ENCODE results near the gene PTPRM.

PTPRM gene

DNA sequence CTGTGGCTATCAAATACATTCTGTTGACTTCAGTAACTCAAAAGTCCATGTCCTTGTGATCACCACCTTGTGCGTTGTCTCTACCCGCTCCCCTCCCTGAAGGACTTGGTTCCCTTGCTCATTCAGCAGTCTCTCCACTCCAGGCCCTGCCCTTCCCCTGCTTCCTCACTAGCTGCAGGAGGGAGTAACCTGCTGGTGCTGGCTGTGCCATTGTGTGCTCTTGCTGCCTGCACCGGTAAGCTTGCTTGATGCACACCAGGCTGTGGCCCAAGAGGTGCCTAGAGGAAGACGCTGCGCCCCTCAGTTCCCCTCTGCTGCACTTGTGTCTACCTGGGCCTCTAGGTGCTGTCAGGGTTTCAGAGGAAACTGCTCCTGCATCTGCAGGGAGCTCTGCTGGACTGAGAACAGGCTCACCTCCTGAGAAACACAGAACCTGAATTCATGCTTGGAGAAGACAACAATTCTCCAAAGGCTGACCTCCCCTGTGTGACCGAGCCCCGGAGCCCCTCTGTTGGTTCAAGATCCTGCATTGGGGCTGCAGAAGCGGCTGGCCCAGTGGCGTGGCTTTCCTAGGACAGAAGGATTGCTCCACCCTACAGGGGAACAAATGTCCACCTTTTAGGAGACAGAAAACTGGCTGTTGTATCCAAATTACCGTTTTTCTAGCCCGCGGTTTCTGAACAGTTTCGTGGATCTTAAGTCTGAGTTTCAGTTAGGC, 33.6 kb downstream of the PTPRM start:
- H3K27ac ChIP-seq, result no peak overlapping the region
- H3K27me3 ChIP-seq, result no peaks in the 10 kb centered on the region
- TF ChIP-seq, protein P1, sequence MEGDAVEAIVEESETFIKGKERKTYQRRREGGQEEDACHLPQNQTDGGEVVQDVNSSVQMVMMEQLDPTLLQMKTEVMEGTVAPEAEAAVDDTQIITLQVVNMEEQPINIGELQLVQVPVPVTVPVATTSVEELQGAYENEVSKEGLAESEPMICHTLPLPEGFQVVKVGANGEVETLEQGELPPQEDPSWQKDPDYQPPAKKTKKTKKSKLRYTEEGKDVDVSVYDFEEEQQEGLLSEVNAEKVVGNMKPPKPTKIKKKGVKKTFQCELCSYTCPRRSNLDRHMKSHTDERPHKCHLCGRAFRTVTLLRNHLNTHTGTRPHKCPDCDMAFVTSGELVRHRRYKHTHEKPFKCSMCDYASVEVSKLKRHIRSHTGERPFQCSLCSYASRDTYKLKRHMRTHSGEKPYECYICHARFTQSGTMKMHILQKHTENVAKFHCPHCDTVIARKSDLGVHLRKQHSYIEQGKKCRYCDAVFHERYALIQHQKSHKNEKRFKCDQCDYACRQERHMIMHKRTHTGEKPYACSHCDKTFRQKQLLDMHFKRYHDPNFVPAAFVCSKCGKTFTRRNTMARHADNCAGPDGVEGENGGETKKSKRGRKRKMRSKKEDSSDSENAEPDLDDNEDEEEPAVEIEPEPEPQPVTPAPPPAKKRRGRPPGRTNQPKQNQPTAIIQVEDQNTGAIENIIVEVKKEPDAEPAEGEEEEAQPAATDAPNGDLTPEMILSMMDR (IDR thresholded peaks at IDR 0.05), result no peak
- H3K4me1 ChIP-seq (ENCODE audit: control insufficient read depth in 1 of 2, insufficient read depth in 1 of 2, low read depth in 1 of 2, low read length in 1 of 2), result no peaks in the 10 kb centered on the region
- H3K36me3 ChIP-seq, result no peaks in the 10 kb centered on the region
- H3K9me3 ChIP-seq, result no peaks in the 10 kb centered on the region
- H3K4me3 ChIP-seq (ENCODE audit: low read depth in 1 of 2, low read length in 1 of 2), result no peak overlapping the region

DNA sequence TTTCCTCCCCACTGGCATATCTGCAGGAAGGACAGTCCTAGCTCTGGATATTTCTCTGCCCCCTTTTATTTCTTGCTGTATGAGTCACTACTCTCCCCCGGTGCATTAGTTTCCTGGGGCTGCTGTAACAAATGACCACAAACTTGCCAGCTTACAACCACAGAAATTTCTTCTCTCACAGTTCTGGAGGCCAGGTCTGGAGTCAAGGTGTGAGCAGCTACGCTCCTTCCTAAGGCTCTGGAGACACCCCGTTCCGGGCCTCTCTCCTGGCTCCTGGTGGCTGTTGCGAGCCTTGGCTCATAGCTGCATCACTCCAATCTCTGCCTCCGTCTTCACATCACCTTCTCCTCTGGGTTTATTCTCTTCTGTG, 34.1 kb downstream of the PTPRM start:
- no peaks in the 10 kb centered on the region for H3K36me3 ChIP-seq
- no peaks in the 10 kb centered on the region for H3K4me1 ChIP-seq (ENCODE audit: control insufficient read depth in 1 of 2, insufficient read depth in 1 of 2, low read depth in 1 of 2, low read length in 1 of 2)

GRCh38 chr18:7601936-7602335, 34.8 kb downstream of the PTPRM start:
- TF ChIP-seq, protein P1 (IDR thresholded peaks at IDR 0.05), result no peak

More for the DNA sequence above, 34.1 kb downstream of the PTPRM start:
- Histone ChIP-seq H3K4me3 (ENCODE audit: low read depth in 1 of 2, low read length in 1 of 2) (no peak overlapping the region), H3K27me3 (no peaks in the 10 kb centered on the region), H3K27ac (no peak overlapping the region), H3K9me3 (no peaks in the 10 kb centered on the region)
- TF ChIP-seq, protein P1 (IDR thresholded peaks at IDR 0.05), result no peak

DNA sequence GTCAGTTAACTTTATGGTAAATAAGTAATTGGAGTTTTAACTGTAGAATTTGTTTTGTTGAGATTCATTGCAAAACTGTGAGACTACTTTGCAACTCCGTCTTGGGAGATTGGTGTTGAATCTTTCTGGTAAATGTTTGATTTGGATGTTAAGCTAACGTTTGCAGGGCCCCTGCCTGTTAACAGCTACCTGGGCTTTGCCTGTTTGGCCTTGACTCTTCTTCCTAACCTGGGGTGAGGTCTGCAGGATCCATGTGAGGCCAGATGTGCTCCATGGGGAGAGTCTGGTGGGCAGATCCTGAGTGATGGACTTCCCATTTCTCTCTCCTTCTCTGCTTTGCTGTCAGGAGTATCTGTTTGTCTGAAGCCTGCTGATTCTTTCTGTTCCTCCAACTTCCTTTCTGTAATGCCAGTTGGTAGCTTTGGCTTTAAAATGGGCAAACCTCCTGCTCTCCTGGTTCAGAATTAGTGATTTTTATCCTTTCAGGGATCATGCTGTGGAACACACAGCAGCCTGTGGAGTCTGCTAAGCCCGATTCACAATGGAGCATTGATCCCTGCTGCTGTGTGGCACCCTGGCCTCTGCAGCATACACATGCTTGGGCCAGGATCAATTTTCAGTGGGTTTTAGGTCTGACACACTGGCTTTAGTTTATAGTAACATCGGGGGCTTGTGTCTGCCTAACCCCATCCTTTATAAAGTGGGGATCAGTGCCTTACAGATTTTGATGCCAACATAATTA, 36.3 kb downstream of the PTPRM start:
- Histone ChIP-seq H3K27me3 (no peaks in the 10 kb centered on the region), H3K4me3 (ENCODE audit: low read depth in 1 of 2, low read length in 1 of 2) (no peak overlapping the region), H3K36me3 (no peaks in the 10 kb centered on the region), H3K27ac (no peak overlapping the region), H3K9me3 (no peaks in the 10 kb centered on the region), H3K4me1 (ENCODE audit: control insufficient read depth in 1 of 2, insufficient read depth in 1 of 2, low read depth in 1 of 2, low read length in 1 of 2) (no peaks in the 10 kb centered on the region)
- TF ChIP-seq, protein P1 (IDR thresholded peaks at IDR 0.05), result no peak

More at GRCh38 chr18:7601936-7602335, 34.8 kb downstream of the PTPRM start:
- Histone ChIP-seq H3K27me3 (no peaks in the 10 kb centered on the region), H3K36me3 (no peaks in the 10 kb centered on the region), H3K4me1 (ENCODE audit: control insufficient read depth in 1 of 2, insufficient read depth in 1 of 2, low read depth in 1 of 2, low read length in 1 of 2) (no peaks in the 10 kb centered on the region), H3K9me3 (no peaks in the 10 kb centered on the region), H3K4me3 (ENCODE audit: low read depth in 1 of 2, low read length in 1 of 2) (no peak overlapping the region), H3K27ac (no peak overlapping the region)

DNA sequence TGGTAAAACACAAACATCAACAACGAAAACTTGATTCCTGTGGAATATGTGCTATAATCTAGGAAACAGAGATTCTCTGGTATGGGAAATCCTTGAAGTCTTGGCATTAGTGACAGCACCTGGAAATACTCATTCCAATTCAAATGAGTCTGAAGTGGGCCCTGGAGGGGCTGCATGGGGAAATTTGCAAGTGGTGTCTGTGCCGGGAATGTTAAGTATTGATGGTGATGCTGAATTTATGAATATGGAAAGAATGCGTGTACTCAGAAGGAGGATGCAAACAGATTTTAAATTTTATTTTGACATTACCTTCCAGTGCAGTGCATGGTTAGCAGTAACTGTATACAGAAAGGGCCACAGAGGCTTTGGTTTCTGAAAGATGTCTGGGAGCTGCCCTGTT, 37.2 kb downstream of the PTPRM start:
- Histone ChIP-seq H3K4me1 (ENCODE audit: control insufficient read depth in 1 of 2, insufficient read depth in 1 of 2, low read depth in 1 of 2, low read length in 1 of 2) (no peaks in the 10 kb centered on the region), H3K27ac (no peak overlapping the region), H3K4me3 (ENCODE audit: low read depth in 1 of 2, low read length in 1 of 2) (no peak overlapping the region), H3K27me3 (no peaks in the 10 kb centered on the region), H3K36me3 (no peaks in the 10 kb centered on the region), H3K9me3 (no peaks in the 10 kb centered on the region)
- TF ChIP-seq, protein P1 (IDR thresholded peaks at IDR 0.05), result no peak

All from neutrophil (primary cell).